ENCODE measurements around the gene LRRC74A.

DNA sequence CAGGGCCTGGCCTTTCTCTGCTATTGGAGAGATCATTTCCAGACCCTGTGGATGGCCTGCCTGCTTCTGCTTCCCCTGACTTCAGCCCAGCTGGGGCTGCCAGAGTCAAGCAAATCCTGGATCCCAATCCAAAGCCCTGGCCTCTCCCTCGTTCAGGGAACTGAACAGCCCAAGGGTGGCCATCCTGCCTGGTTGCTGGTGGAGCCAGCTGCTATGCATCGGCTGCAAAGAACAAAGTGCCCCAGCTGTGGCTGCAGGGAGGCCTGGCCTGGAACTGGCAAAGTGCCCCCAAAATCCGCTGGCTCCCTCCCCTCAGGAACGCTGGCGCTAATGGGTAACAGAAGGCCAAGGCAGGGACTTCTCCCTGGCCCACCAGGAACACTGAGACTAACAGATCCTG is 56.4 kb downstream of the LRRC74A start:
- TF ChIP-seq REST (IDR thresholded peaks at IDR 0.05; ENCODE audit: insufficient read depth in 1 of 2, low read depth in 2 of 2, low read length in 2 of 2) (no peak), POLR2AphosphoS5 (IDR thresholded peaks at IDR 0.05; ENCODE audit: low read depth, low read length) (no peak), SIN3A (IDR thresholded peaks at IDR 0.05; ENCODE audit: borderline replicate concordance, insufficient read depth, low read length) (no peak)
